Measurements from ENCODE around the gene GEN1. TPM values are rescaled to one million over a fixed set of nuclear protein-coding genes. Genes with fewer than 3 reads are reported as not detected.

GEN1 gene
- polyA plus RNA-seq, 1 donor from 2014 or later, result 9.4 TPM

DNA sequence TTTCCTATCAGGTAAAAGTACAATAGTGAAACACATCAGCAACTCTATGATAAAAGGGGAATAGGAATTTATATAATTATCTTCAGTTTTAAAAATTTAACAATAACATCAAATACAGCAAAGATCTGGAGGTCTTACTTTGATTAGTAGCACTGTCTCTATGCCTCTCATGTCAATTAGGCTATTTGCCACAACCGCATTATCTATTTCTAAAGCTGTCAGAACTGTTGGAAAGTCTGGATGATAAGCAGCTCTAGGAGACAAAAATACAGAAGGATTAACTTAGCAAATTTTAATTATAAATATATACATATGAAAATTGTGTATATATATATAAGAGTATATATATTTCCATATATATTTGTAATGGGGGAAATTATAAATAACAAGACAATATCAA, 45.4 kb upstream of the GEN1 start:
- Histone ChIP-seq H4K20me1 (ENCODE audit: insufficient read depth) (no peaks in the 10 kb centered on the region), H3K36me3 (ENCODE audit: insufficient read depth, low read length) (peaks cover 9% of the 10 kb centered on the region), H3K9me2 (ENCODE audit: insufficient read depth, low read length) (no peaks in the 10 kb centered on the region), H3K4me3 (ENCODE audit: low read length) (no peak overlapping the region), H2AFZ (ENCODE audit: low read depth, low read length) (no peak overlapping the region), H3F3A (ENCODE audit: insufficient read depth, low read length, poor library complexity, severe bottlenecking) (no peaks in the 10 kb centered on the region), H3K4me2 (ENCODE audit: low read length) (no peak overlapping the region), H3K9ac (ENCODE audit: low read length) (no peak overlapping the region), H3K27me3 (ENCODE audit: insufficient read depth, low read depth, low read length) (no peaks in the 10 kb centered on the region), H3K79me2 (replicated peaks; ENCODE audit: insufficient read depth, low read length) (no peaks in the 10 kb centered on the region), H3K27ac (ENCODE audit: low read length) (no peak overlapping the region), H3K9me3 (ENCODE audit: low read length) (no peaks in the 10 kb centered on the region)
- no peak for TF ChIP-seq SMC3 (conservative IDR thresholded peaks at IDR 0.05; ENCODE audit: poor library complexity)
- TF ChIP-seq, protein P1, sequence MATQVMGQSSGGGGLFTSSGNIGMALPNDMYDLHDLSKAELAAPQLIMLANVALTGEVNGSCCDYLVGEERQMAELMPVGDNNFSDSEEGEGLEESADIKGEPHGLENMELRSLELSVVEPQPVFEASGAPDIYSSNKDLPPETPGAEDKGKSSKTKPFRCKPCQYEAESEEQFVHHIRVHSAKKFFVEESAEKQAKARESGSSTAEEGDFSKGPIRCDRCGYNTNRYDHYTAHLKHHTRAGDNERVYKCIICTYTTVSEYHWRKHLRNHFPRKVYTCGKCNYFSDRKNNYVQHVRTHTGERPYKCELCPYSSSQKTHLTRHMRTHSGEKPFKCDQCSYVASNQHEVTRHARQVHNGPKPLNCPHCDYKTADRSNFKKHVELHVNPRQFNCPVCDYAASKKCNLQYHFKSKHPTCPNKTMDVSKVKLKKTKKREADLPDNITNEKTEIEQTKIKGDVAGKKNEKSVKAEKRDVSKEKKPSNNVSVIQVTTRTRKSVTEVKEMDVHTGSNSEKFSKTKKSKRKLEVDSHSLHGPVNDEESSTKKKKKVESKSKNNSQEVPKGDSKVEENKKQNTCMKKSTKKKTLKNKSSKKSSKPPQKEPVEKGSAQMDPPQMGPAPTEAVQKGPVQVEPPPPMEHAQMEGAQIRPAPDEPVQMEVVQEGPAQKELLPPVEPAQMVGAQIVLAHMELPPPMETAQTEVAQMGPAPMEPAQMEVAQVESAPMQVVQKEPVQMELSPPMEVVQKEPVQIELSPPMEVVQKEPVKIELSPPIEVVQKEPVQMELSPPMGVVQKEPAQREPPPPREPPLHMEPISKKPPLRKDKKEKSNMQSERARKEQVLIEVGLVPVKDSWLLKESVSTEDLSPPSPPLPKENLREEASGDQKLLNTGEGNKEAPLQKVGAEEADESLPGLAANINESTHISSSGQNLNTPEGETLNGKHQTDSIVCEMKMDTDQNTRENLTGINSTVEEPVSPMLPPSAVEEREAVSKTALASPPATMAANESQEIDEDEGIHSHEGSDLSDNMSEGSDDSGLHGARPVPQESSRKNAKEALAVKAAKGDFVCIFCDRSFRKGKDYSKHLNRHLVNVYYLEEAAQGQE (IDR thresholded peaks at IDR 0.05; ENCODE audit: borderline replicate concordance), result no peak
- TF ChIP-seq, protein P2, sequence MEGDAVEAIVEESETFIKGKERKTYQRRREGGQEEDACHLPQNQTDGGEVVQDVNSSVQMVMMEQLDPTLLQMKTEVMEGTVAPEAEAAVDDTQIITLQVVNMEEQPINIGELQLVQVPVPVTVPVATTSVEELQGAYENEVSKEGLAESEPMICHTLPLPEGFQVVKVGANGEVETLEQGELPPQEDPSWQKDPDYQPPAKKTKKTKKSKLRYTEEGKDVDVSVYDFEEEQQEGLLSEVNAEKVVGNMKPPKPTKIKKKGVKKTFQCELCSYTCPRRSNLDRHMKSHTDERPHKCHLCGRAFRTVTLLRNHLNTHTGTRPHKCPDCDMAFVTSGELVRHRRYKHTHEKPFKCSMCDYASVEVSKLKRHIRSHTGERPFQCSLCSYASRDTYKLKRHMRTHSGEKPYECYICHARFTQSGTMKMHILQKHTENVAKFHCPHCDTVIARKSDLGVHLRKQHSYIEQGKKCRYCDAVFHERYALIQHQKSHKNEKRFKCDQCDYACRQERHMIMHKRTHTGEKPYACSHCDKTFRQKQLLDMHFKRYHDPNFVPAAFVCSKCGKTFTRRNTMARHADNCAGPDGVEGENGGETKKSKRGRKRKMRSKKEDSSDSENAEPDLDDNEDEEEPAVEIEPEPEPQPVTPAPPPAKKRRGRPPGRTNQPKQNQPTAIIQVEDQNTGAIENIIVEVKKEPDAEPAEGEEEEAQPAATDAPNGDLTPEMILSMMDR (IDR thresholded peaks at IDR 0.05; ENCODE audit: poor library complexity, severe bottlenecking), result no peak
- TF ChIP-seq TAF1 (IDR thresholded peaks at IDR 0.05; ENCODE audit: low read depth), result no peak
- no peak for TF ChIP-seq MXI1 (conservative IDR thresholded peaks at IDR 0.05; ENCODE audit: poor library complexity, severe bottlenecking)

DNA sequence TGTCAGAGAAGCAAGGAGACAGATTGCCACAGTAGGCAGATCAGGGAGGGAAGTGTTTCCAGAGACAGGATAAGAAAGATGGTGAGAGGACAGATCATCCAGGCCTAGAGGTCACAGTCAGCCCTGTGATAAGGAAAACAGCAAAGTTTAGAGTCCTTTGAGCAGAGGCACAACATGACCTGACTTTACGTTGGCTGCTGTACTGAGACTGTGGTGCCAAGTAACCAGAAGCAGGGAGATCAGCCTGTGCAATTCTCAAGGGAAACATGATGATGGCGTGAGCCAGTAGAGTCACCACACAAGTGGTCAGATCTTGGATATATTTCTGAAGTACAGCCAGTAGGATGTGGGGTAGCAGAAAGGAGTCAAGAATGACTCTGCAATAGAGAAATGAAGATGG, 44.0 kb upstream of the GEN1 start:
- H3K27me3 ChIP-seq (ENCODE audit: insufficient read depth, low read depth, low read length), result no peaks in the 10 kb centered on the region

More for the DNA sequence above, 44.0 kb upstream of the GEN1 start:
- H3K4me3 ChIP-seq (ENCODE audit: low read length), result no peak overlapping the region
- H2AFZ ChIP-seq (ENCODE audit: low read depth, low read length), result no peak overlapping the region
- no peaks in the 10 kb centered on the region for H3K9me3 ChIP-seq (ENCODE audit: low read length)
- TF ChIP-seq, protein P2 (IDR thresholded peaks at IDR 0.05; ENCODE audit: poor library complexity, severe bottlenecking), result no peak
- no peak for TF ChIP-seq EZH2 (IDR thresholded peaks at IDR 0.05; ENCODE audit: borderline replicate concordance, insufficient read depth, low read length, poor library complexity, severe bottlenecking)
- no peak for TF ChIP-seq EP300 (conservative IDR thresholded peaks at IDR 0.05; ENCODE audit: poor library complexity, severe bottlenecking)
- TF ChIP-seq MXI1 (conservative IDR thresholded peaks at IDR 0.05; ENCODE audit: poor library complexity, severe bottlenecking), result no peak
- TF ChIP-seq TAF1 (IDR thresholded peaks at IDR 0.05; ENCODE audit: low read depth), result no peak
- TF ChIP-seq RAD21 (conservative IDR thresholded peaks at IDR 0.05), result no peak
- TF ChIP-seq SMC3 (conservative IDR thresholded peaks at IDR 0.05; ENCODE audit: poor library complexity), result no peak
- peaks cover 9% of the 10 kb centered on the region for H3K36me3 ChIP-seq (ENCODE audit: insufficient read depth, low read length)
- no peaks in the 10 kb centered on the region for H3K9me2 ChIP-seq (ENCODE audit: insufficient read depth, low read length)
- H3F3A ChIP-seq (ENCODE audit: insufficient read depth, low read length, poor library complexity, severe bottlenecking), result no peaks in the 10 kb centered on the region
- H3K27ac ChIP-seq (ENCODE audit: low read length), result no peak overlapping the region
- no peaks in the 10 kb centered on the region for H3K79me2 ChIP-seq (replicated peaks; ENCODE audit: insufficient read depth, low read length)
- no peak overlapping the region for H3K9ac ChIP-seq (ENCODE audit: low read length)
- H3K4me2 ChIP-seq (ENCODE audit: low read length), result no peak overlapping the region
- H4K20me1 ChIP-seq (ENCODE audit: insufficient read depth), result no peaks in the 10 kb centered on the region

Measured in neural cell (in vitro differentiated cells).